Activated naive CD4-positive, alpha-beta T cell treated with Interleukin-2 at 50 U/mL for 16 hours (primary cell): ENCODE data around the gene OSBPL5.

Experiments
- DNase-seq: peaks from one replicate; pipeline ENCODE4 v3.0.0-alpha.2; 2020

The OSBPL5 gene

DNA sequence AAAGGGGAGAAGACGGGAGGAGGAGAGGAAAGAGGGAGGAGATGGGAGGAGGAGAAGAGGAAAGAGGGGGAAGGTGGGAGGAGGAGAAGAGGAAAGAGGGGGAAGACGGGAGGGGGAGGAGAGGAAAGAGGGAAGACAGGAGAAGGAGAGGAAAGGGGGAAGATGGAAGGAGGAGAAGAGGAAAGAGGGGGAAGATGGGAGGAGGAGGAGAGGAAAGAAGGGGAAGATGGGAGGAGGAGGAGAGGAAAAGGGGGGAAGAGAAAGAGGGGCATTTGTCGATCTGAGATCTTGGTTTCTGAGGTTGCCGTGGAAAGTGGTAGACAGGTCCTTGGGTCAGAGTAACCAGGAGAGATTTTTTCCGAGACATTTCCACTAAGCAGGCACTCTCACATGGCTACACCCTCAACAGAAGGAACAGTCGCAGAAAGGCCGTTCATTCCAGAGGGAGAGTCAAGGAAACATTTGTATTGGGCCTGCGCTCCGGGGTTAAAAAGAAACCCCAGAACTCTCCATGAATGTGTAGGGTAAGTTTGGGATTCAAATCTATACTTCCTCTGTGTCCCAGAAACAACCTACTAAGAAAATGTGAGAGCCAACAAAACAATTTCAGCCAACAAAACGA lies 68.1 kb downstream of the OSBPL5 start:
- no peak for DNase-seq

DNA sequence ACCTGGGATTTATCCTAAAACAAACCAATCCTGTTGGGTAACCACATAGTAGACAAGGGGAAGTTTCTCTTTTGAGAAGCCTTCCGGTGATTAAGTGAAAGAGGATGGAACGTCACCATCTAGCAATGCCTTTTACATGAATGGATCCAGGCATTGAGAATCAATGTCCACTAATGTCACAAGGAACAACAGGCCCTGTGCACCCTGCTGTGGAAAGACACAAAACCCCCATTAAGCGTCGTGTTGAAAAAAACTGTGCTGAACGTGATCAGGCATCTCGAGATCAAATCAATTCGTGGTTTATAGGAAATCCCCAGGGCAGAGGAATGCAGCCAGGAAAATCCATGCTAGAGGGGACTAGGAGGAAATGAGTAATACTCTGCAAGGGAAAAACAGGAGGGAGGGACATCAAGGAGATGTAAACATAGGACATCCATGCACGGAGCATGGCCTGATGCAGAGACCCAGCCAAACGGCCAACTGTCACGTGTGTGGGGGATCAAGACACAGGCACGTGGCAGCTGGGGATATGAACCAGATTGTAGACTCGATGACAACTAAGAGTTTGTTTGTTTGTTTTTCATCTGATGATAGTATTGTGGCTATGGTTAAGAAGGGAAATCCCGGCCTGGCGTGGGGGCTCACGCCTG lies 69.3 kb downstream of the OSBPL5 start:
- DNase-seq: no peak

GRCh38 chr11:3094223-3094824 lies 70.8 kb downstream of the OSBPL5 start:
- no peak for DNase-seq

DNA sequence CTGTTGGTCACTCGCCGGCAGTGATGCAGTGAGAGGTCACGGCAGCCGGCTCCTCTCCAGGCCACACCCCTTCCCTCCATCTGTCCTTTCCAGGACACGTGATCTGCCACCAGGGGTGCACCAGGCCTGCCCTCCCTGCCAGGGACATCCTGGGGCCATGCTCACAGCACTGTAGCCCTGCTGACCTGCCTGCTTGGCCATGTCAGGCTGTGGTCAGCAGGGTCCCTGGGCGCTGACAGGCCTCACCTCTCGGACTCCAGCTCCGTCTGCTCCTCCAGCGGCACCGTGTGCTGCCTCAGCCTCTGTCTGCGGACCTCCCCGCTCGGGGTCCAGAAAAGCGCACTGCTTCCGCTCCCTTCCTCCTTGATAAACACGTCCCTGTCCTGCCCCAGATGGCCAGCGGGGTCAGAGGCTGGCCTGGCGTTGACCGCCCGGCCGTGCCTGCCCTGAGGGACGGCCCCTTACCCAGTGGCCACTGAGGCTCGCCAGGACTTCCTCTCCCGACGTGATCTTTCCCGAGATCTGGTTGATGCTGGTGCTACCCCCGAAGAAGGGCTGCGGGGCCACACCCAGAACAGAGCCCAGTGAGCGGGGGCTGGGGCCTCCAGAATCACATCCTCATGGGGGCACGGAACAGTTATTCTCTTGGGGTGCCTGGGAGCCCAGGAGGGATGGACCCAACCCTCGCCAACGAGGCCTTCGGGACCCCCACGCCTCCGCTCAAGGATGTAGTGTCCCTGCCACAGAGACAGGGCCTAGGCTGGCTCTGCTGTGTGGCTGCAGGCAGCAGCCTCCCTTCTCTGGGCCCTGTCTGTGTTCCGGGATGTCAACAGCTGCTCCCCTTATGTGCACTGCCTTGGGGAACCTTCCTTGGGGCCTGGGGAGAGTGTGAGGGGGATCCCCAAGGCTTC lies 71.6 kb downstream of the OSBPL5 start:
- no peak for DNase-seq

- DNase-seq: no peak
Observed at GRCh38 chr11:3092603-3093141, 72.4 kb downstream of the OSBPL5 start.

DNA sequence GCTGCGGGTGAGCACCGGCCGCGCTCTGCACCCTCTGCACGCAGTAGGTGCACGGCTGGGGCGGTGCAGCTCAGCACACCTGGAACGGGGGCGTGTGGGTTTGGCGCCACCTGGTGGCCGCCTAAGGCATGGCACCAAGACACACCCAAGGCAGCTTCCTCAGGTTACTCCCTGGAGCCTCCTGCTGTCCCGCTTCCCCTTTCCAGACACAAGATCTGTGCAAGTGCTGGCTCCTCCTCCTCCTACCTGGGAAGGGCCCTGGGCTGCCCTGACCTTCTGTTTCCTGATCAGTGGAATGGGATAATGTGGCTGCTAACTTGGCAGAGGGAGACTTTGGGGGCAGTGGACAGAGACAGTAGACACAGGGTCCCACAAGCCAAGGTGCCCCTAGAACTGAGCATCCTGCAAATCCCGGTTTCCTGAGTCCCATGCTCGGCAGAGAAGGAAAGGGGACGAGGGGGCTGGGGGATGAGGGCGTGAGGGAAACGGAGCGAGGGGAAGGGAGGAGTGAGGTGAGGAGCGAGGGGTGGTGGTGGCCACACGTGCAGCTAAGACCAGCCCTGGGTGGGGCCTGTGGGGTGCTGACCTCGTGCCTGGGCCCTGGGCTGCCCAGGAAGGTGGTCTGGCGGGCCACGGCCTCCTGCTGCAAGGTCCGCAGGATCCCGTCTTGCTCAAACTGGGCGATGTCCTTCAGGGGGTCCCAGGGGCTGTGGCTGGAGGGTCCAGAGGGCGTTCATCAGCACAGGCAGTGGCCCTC lies 73.1 kb downstream of the OSBPL5 start:
- DNase-seq: peak; percentile 75

DNA sequence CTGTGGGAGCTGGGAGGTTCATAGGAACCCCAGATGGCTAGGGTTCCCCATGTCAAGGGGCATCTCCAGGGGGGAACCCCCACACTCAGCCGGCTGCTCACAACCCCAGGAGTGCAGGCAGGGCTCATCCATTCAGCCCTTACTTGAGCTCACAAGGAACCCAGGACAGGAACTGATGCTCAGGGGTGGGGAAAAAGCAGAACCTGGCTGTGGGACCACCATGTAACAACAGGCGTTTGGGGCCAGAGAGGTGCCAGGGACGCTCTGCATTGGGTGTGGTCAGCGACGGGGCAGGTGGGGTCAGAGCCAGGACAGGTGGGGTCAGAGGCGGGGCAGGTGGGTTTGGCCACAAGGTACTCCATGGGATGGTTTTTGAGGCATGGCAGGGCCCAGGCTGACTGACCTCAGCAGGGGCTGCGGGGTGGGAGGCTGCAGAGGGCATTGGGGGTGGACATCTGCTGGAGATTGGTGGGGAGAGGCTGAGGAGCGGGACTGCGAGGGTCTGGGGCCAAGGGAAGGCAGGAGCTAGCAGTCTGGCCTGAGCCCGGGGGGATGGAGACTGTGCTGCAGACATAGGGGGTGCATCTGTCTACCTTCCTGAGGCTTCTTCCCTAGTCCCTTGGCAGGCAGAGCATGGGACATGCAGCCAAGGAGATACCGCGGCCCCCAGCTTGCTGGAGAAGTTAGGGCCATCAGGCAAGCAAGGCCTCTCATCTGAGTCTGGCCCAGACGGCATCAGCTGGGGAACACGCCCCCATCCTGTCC lies 73.8 kb downstream of the OSBPL5 start:
- DNase-seq: no peak

- no peak for DNase-seq
Observed at GRCh38 chr11:3090096-3090901, 74.8 kb downstream of the OSBPL5 start.

DNA sequence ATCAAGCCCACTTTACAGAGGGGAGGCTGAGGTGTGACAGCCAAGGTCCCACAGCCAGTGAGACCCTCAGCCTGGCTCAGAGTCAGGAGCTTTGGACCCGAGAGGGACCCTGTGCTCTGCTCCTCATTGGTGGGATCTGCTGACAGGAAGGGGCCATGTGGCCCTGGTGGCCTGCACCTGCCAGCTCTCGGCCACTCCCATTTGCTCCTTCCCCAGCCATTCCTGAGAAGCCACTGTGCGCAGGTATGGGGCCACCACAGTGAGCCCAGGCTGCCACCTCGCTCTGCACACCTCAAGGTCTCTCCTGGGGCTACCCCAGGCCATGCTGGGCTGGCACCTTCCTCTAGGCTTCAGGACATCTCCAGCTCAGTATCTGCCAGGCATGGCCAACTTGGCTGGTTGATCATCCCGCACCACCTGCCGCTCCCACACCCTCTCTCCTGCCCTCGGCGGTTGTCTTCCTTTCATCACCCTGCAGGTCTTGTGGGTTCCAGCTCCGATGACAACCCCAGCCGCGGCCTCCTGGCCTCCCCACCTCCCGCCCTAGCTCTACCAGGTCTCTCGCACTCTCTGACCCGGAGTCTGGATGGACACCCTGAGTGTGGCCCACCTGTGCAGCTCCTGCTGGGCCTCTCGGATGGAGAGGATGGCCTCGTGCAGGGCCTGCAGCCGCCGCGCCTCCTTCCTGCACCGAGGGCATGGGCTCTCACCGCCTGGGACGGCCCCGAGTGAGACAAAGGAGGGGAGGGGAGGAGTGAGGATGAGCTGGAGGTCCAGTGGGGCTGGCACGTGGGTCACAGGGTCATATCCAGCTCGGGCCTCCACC lies 75.7 kb downstream of the OSBPL5 start:
- no peak for DNase-seq

DNA sequence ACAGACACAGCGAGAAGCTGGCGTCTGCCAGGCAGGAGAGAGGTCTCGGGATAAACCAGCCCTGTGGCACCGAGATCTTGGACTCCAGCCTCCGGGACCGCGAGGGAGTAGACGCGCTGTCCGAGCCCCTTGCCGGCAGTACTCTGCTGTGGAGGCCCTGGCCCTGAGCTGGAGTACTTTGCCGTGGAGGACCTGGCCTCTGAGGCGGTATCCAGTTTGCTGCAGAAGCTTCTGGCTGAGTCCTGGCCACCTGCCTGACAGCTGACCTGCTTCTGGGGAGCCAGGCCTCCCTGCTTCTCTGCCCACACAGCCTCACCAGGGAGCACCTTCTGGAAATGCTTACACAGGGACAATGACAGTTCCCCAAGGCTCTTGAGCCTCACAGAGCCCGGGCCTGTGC lies 76.3 kb downstream of the OSBPL5 start:
- no peak for DNase-seq

DNA sequence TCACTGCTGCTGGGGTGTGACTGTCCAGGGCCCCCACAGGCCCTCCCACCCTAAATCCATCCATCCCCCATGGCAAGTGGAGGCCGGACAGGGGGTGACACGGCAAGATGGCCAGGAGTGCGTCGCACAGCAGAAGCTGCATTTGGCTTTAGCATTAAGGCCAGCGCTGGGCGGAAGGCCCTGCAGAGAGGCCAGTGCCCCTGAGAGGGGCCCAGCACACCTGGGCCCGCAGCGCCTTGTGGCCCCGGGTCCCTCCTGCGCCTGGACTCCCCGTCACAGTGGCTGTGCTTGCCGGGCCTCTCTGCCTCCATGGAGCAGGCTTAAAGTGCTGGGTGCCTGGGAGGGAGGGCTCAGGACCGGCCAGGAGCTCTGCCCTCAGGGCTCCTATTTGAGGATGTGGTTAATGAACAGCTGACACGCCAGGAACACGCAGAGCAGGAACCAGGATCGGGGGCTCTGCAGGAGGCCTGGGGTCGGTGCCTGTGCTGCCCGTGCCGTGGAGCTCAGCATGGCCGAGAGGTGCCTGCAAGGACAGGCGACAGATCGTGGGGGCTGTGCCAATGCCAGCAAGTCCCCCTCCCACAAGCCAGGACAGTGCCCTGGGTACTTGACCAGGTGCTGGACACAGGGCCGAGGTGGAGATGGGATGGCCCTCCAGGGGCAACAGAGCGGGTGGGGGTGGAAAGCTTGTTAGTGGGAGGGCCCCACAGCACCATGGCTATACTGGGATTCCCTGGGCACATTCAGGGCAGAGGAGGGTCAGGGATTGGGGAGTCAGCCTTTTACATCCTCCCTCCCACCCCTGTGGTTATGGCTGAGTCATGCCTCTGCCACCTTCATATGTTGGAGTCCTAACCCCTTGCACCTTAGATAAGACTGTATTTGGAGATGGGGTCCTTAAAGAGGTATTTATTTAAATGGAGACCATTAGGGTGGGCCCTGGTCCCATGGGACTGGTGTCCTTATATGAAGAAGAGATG lies 77.0 kb downstream of the OSBPL5 start:
- DNase-seq: no peak

GRCh38 chr11:3087373-3087772 lies 77.7 kb downstream of the OSBPL5 start:
- DNase-seq: no peak

DNA sequence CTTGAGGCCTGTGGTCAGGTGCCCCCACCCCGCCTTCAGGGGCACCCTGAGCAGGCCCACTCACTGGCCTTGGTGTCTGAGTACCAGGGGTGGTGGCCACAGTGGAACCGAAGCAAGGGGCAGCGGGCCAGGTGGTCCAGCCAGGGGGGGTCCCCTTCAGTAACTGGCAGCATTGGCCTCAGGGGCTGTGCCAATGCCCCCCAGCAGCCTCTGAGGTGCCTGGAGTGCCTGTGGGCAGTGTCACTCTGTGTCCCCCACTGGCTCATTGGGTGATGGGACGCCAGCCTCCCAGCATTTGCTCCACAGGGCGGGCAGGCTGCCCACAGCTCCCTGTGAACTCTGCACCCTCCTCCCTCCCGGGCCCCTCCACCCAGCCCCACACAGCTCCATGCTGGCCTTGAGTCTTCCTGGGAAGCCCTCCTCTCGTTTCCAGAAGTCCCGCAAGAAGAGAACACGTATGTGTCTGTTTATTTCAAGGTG lies 78.4 kb downstream of the OSBPL5 start:
- no peak for DNase-seq

DNA sequence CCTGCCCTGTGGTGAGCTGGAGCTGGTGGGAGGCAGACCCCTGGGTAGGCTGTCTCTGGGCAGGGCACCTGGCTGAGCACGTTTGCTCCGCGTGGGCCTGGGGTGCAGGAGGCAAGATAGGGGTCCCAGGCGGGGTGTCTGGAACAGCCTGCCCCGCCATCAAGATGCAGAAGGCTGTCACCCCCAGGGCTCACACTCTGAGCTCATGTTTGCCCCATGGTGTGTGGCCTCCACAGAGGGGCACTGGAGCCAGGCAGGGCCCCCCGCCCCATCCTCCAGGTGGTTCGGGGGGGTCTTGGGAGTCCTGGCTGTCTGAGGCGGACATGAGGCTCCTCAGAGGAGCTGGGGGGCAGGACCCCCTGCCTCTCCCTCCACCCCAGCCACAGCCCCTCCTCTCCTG lies 79.0 kb downstream of the OSBPL5 start:
- DNase-seq: no peak

GRCh38 chr11:3085052-3085451 lies 80.1 kb downstream of the OSBPL5 start:
- no peak for DNase-seq

DNA sequence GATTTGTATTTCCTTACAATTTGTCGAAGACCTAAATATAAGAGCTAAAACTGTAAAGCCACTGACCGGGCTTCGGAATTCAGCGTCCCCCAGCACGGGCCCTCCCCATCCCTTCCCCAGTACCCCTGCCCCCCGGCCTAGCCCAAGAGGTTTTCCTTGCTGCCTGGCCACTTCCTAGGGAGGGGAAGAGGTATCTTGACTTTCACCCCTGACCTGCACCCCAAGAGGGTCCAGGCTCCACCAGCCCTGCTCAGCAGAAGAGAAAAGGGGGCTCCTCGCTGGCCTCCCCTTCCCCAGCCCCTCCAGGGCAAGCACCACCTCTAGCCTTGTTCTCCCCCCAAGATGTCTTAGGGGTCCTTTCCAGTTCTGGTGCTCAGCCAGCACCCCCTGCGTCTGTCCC lies 81.8 kb downstream of the OSBPL5 start:
- DNase-seq: no peak

GRCh38 chr11:3081386-3081751 lies 83.7 kb downstream of the OSBPL5 start:
- no peak for DNase-seq

- DNase-seq: no peak
Observed at GRCh38 chr11:3080733-3081385, 84.3 kb downstream of the OSBPL5 start.
